ENCODE data around the gene VDR.

- TF ChIP-seq POLR2A (IDR thresholded peaks at IDR 0.05) (no peak), CTCF (IDR thresholded peaks at IDR 0.05) (no peak)
Observed at GRCh38 chr12:47894068-47894467, 10.7 kb downstream of the VDR start.

Measured in suprapubic skin (tissue), 3 donors.